ENCODE data around the gene ATCAY.
"Not testable (repeated sequence)": the region's sequence is repeated elsewhere in the genome, so short reads cannot be mapped to it uniquely, and the experiment has no call there.

Gene ATCAY

DNA sequence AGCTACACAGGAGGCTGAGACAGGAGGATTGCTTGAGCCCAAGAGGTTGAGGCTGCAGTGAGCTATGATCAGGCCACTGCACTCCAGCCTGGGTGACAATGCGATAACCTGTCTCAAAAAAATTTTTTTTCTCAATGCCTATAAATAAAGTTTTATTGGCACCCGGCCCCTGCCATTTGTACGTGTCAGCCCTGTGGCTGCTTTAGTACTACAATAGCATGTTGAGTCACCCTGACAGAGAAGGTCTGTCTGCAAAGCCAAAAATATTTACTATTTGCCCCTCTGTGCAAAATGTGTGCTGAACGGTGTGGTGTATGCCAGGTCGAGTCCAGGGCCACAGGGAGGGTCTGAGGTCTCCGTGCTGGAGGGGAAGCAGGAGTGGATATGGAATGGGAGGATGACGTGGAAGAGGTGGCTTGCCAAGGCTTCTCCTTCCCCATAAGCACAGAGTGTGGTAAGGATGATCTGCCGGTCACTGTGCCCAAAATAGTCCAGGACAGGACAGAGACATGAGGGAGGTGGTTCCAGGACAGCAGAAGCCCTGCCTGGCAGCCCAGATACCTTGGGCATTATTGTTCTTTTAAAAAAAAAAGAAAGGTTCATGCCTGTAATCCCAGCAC is 62.4 kb downstream of the ATCAY start:
- Histone ChIP-seq H3K4me3 (no peak overlapping the region), H3K27ac (no peak overlapping the region)

- Histone ChIP-seq H3K4me3 (no peak overlapping the region), H3K27ac (no peak overlapping the region)
These were observed 63.7 kb downstream of the ATCAY start for GRCh38 chr19:3944018-3944721.

DNA sequence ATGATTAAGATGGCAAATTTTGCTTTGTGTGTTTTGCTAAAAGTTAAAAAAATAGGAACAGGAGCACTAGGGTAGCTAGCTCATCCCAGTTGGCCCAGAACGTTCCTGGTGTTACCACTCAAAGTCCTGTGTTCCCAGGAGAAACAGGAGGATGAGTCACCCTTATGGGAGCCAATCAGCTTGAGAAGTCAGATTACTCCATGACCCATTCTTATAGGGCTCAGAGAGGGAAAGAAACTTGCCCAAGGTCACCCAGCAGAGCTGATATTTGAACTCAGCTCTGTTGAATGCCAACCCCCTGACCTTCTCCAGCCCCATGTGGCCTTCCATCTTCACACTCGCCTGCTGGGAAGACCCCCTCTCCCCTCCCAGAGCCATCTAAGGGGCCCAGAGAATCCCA is 65.4 kb downstream of the ATCAY start:
- Histone ChIP-seq H3K27ac (no peak overlapping the region), H3K4me3 (no peak overlapping the region)

DNA sequence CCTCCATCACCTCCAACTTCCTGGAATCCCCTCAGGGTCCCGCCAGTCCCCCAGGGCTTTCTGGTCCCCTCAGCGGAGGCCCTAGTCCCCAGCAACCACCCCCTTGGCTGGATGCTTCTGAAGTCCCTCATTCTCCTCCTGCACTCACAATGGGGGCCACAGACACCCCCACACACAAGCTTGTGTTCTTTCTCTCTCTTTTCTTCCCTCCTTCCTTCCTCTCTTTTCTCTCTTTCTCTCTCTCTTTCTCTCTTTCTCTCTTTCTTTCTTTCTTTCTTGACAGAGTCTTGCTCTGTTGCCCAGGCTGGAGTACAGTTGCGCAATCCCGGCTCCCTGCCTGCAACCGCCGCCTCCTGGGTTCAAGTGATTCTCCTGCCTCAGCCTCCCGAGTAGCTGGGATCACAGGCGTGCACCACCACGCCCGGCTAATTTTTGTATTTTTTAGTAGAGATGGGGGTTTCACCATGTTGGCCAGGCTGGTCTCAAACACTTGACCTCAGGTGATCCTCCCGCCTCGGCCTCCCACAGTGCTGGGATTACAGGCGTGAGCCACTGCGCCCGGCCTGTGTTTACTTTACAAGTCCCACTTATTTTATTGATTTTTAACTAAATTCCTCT is 66.9 kb downstream of the ATCAY start:
- H3K4me3 ChIP-seq, H3K27ac ChIP-seq: not testable (repeated sequence)

DNA sequence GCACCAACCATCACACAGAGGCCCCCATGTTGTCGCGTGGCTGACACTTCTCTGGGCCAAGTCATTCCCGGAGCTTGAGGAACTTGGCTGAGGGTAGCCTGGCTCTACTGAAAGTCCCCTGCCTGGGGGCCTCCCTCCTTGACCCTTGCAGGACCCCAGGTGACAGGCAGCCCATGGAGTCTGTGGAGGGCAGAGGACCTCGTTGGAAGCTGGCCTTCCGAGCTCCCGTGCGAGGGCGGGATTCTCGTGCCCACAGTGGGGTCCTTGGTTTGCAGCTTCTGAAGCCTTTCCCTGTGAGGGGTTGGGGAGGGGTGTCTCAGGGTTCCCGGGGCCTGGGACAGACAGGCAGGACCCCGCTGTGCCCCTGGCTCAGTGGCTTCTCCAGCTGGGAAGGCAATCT is 68.8 kb downstream of the ATCAY start:
- H3K4me3 ChIP-seq = no peak overlapping the region
- no peak overlapping the region for H3K27ac ChIP-seq

GRCh38 chr19:3949997-3950859 is 69.7 kb downstream of the ATCAY start:
- H3K27ac ChIP-seq = peak overlapping the region in 1 of 21 experiments; percentile 18
- H3K4me3 ChIP-seq = peak overlapping the region in 1 of 7 experiments; percentile 19

DNA sequence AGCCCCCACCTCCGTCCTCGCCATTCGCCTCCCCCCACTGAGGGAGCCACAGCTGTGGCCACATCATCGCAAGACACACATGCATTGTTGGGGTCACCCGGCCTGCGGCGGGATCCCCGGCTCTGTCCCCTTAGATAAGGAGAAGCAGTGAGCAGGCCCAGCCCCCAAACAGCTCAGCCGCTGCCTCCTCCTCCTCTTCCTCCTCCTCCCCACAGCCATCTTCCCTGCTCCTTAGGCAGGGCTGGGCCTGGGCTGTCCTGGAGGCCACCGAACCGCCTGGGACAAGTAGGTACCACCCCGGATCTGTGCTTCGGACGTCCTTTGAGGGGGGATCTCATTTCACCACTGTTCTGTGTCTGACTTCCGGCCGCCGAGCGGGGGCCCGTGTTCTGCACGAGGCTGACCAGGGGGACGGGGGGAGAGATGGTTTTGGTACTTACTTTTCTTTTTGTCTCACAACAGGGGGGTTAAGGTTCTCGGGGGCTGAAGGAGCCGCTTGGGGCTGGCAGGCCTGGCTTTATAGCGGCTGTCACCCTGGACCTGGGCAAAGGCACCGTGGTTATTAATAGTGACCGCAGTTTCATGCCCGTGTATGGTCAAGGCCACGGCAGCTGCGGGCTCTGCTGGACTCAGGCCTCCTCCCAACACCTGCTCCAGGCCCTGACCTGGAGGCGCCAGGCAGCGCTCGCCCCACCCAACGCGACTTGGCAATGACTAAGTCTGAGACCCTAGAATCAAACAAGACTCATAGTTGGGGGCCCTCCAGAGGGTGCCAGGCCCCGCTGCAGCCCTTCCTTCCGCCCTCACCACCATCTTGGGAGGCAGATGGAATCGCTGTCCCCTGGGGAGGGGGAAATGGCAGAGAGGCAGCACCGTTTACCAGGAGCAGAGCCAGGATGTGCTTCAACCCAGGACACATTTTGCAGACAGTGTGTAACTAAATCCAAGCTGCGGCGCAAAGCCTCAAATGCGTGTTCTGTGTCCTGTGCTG is 70.7 kb downstream of the ATCAY start:
- peak overlapping the region in 1 of 21 experiments; percentile 18 for H3K27ac ChIP-seq
- H3K4me3 ChIP-seq = peak overlapping the region in 3 of 7 experiments; percentile 6 to 19 (median 14)

DNA sequence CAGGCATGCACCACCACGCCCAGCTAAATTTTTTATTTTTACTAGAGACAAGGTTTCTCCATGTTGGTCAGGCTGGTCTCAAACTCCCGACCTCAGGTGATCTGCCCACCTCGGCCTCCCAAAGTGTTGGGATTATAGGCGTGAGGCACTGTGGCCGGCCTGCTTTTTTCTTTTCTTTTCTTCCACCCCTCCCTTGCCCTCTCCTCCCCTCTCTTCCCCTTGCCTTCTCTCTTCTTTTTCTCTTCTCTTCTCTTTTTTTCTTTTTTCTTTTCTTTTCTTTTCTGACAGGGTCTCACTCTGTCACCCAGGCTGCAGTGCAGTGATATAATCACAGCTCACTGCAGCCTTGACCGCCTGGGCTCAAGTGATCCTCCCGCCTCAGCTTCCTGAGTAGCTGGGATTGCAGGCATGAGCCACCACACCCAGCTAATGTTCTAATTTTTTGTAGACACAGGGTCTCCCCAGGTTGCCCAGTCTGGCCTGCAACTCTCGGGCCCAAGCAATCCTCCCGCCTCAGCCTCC is 72.3 kb downstream of the ATCAY start:
- H3K4me3 ChIP-seq, H3K27ac ChIP-seq: not testable (repeated sequence)

GRCh38 chr19:3954107-3954506 is 73.6 kb downstream of the ATCAY start:
- Histone ChIP-seq H3K27ac (no peak overlapping the region), H3K4me3 (no peak overlapping the region)

DNA sequence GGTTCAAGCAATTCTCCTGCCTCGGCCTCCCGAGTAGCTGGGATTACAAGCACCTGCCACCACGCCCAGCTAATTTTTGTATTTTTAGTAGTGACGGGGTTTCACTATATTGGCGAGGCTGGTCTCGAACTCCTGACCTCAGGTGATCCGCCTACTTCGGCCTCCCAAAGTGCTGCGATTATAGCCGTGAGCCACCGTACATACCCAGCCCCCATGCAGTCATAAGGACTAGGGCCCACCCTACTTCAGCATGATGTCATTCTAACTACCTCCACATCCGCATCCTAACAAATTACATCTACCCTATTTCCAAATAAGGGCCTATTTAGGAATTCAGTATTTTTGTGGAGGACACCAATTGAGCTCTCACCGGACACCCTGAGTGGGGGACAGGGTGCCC is 74.8 kb downstream of the ATCAY start:
- not testable (repeated sequence) for H3K27ac ChIP-seq, H3K4me3 ChIP-seq

DNA sequence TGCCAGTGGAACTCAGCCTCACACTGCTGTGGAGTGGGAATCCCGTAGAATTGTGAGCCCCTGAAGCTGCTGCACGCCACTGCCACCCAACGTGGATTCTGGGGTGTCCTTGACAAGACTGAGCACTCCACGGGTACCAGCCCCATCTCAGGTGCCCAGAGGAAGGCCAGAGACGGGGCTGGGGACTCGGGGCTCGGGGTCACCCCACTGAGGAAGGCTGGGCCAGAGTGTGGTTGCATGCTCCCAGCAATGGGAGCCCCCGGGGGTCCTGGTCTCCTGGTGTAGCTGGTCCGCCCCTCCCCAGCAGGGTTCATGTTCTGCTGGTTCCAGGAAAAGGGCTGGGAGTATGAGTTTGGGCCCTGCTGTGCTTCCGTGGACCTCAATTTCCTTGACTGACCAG is 75.2 kb downstream of the ATCAY start:
- Histone ChIP-seq H3K4me3 (no peak overlapping the region), H3K27ac (no peak overlapping the region)

DNA sequence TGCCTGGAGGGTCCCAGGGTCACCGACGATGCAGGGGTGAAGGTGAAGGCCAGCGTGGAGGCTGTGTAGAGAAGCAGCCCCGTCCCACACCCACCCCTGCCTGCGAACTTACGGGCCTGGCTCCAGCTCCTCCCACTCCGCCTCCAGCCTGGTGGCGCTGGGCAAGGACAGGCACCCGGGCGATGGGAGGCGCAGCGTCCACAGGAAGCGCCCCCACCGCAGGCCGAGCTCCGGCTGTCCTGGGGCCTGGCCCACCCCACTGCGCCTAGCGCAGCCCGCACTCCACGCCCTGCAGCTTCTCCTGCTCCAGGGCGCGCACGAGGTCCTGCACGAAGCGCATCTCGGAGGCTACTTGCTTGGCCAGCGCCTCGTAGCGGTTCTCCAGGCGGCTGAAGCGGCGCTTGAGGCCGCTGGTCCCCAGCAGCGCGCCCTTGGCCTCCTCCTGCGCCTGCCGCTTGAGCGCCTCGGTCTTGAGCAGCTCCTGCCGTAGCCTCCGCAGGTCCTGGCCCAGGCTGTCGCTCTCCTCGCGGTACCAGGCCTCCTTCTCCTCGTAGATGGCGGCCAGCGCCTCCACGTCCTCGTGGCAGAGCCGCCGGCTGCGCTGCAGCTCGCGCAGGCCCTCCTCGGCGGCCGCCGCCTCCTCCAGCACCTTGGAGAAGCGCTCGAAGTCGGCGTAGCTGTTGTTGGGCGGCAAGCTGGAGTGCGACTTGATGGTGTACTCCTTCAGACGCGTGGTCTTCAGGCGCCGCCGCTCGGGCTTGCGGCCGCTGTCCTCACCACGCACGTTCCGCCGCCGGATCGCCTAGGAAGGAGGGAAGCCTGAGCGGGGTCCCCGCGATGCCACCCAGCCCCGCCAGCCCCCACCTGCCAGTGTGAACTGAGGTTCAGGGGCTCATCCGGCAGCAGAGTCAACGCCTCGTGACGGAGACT is 78.6 kb downstream of the ATCAY start:
- Histone ChIP-seq H3K4me3 (no peak overlapping the region), H3K27ac (no peak overlapping the region)

DNA sequence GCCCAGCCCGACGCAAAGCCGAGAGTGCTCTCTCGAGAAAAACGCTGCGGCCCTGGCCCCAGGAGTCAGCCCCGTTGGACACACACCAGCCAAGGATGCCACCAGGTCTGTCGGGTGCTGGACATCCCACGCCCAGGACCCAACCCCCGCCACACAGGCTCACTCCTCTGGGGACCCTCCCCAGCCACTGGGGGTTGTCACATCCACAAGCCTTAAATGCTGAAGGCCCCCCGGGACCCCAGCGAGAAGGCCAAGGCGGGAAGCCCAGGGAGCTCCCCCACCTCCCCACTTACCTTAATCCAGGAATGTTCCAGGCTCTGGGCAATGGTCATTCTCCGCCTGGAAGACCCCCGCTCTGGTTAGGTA is 79.3 kb downstream of the ATCAY start:
- Histone ChIP-seq H3K27ac (no peak overlapping the region), H3K4me3 (no peak overlapping the region)

- no peak overlapping the region for H3K4me3 ChIP-seq
- H3K27ac ChIP-seq = no peak overlapping the region
These were observed 80.5 kb downstream of the ATCAY start for GRCh38 chr19:3961007-3961406.

- H3K4me3 ChIP-seq = no peak overlapping the region
- H3K27ac ChIP-seq = no peak overlapping the region
These were observed 83.2 kb downstream of the ATCAY start for GRCh38 chr19:3963458-3964255.

DNA sequence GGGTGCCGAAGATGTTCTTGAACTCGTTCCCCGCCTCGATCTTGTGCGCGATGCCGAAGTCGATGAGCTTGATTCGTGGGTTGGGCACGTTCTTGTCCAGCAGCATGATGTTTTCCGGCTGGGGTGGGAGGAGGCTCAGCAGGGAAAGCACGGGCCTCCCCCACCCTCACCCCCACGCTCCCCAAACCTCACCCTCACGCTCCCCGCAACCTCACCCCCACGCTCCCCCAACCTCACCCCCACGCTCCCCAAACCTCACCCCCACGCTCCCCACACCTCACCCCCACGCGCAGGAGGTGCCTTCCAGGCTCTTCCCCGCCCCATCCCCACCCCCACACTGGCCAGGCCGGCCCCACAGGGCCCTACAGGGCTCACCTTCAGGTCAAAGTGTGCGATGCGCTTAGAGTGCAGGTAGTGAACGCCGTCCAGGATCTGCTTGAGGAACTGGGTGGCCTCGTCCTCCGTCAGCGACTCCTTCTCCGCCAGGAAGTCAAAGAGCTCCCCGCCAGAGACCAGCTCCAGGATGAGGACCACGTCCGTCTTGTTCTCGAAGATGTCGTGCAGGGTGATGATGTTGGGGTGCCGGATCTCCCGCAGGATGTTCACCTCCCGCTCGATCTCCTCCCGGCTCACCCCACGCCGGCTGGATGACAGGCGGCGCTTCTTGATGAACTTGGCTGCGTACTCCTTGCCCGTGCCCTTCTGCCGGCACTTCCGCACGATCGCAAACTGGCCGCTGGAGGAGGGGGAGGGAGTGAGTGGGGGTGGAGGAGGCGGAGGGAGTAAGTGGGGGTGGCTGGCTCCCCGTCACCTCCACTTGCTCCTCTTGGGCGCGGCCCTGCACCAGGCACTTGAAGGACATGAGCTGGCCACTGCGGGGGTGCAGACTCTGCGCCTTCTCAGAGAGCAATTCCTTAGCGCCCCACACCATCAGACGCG is 84.0 kb downstream of the ATCAY start:
- H3K27ac ChIP-seq = no peak overlapping the region
- H3K4me3 ChIP-seq = no peak overlapping the region
